ENCODE data around the gene NUTM2A.
"Not testable (repeated sequence)": the region's sequence is repeated elsewhere in the genome, so short reads cannot be mapped to it uniquely, and the experiment has no call there.

DNA sequence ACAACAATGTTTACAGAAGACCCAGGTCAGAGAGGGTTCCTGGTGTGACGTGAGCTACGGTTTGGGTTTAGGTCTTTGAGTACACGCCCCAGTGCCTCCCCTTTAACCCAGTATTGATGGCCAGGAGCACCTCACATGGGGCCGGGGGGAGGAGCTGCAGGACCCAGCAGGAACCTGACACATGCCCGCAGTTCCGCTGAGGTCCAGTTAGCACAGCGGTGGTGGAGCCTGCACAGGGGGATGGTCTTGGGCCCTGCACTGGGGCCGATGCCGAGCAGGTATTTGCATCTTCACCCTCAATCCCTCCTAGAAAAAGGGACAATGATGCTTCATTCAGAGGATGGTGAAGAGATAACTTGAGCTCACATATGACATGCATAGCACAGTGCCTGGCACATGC, 4.0 kb downstream of the NUTM2A start:
- TF ChIP-seq, protein P1, sequence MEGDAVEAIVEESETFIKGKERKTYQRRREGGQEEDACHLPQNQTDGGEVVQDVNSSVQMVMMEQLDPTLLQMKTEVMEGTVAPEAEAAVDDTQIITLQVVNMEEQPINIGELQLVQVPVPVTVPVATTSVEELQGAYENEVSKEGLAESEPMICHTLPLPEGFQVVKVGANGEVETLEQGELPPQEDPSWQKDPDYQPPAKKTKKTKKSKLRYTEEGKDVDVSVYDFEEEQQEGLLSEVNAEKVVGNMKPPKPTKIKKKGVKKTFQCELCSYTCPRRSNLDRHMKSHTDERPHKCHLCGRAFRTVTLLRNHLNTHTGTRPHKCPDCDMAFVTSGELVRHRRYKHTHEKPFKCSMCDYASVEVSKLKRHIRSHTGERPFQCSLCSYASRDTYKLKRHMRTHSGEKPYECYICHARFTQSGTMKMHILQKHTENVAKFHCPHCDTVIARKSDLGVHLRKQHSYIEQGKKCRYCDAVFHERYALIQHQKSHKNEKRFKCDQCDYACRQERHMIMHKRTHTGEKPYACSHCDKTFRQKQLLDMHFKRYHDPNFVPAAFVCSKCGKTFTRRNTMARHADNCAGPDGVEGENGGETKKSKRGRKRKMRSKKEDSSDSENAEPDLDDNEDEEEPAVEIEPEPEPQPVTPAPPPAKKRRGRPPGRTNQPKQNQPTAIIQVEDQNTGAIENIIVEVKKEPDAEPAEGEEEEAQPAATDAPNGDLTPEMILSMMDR (IDR thresholded peaks at IDR 0.05): not testable (repeated sequence)
- TF ChIP-seq POLR2A (IDR thresholded peaks at IDR 0.05): not testable (repeated sequence)
